Stimulated activated naive CD8-positive, alpha-beta T cell treated with anti-CD3 and anti-CD28 coated beads, Interleukin-15, amount 100 ng/mL, for 72 hours (primary cell): ENCODE measurements around the gene REX1BD.
"Not testable (repeated sequence)": the region's sequence is repeated elsewhere in the genome, so short reads cannot be mapped to it uniquely, and the experiment has no call there.

Experiments used
- ATAC-seq: fragments of 150-1000 bp; cut with Tn5 transposase; 2 replicates; pipeline ENCODE4 v1.10.0; 2021; ENCODE audit warnings: mild to moderate bottlenecking, moderate library complexity
- DNase-seq, 2 donors: peaks; one replicate each; pipeline ENCODE4 v3.0.0; 2021 to 2022
- H3K27ac Mint-ChIP-seq, 2 donors: one replicate each; pipeline ENCODE4 v1.8.0; 2022; ENCODE audit warnings: mild to moderate bottlenecking in 2 of 2, mixed read lengths in 2 of 2, moderate library complexity in 2 of 2
- H3K27me3 Mint-ChIP-seq: one replicate; pipeline ENCODE4 v1.8.0; 2022; ENCODE audit warnings: mixed read lengths
- H3K4me1 Mint-ChIP-seq: one replicate; pipeline ENCODE4 v1.8.0; 2022; ENCODE audit warnings: mild to moderate bottlenecking, mixed read lengths
- H3K4me3 Mint-ChIP-seq, 2 donors: one replicate each; pipeline ENCODE4 v1.8.0; 2022; ENCODE audit warnings: mild to moderate bottlenecking in 2 of 2, mixed read lengths in 2 of 2, moderate library complexity in 1 of 2
- H3K9me3 Mint-ChIP-seq, 2 donors: one replicate each; pipeline ENCODE4 v1.8.0; 2022; ENCODE audit warnings: mixed read lengths in 2 of 2

The REX1BD gene

GRCh38 chr19:18566953-18567352 lies 21.6 kb upstream of the REX1BD start:
- no peak for DNase-seq
- H3K27me3 Mint-ChIP-seq, result no peaks in the 10 kb centered on the region
- H3K9me3 Mint-ChIP-seq, result no peaks in the 10 kb centered on the region
- peaks cover 10% of the 10 kb centered on the region for H3K4me1 Mint-ChIP-seq
- no peak for ATAC-seq
- H3K4me3 Mint-ChIP-seq, result no peak overlapping the region
- no peak overlapping the region for H3K27ac Mint-ChIP-seq

DNA sequence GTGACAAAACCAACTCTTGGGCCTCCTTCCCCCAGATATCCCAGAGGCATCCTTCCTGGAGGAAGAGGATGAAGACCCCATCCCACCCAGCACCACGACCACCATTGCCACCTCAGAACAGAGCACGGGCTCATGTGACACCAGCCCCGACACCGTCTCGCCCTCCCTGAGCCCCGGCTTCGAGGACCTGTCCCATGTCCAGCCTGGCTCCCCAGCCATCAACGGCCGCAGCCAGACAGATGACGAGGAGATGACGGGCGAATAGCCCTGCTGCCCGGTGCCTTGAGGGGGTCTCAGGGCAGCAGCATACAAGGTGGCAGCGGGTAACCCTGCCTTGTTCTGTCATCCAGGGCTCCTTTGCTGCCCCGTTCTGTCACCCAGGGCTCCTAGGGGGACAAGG lies 20.2 kb upstream of the REX1BD start:
- Mint-ChIP-seq H3K4me1 (peaks cover 23% of the 10 kb centered on the region), H3K4me3 (no peak overlapping the region), H3K9me3 (no peaks in the 10 kb centered on the region), H3K27ac (peak overlapping the region in 1 of 2 donors; percentile 32), H3K27me3 (no peaks in the 10 kb centered on the region)
- DNase-seq, result no peak
- no peak for ATAC-seq

- Mint-ChIP-seq H3K27me3 (no peaks in the 10 kb centered on the region), H3K27ac (peak within 1 kb of the TSS; percentile 97 to 98), H3K4me1 (peaks cover 45% of the 10 kb centered on the region), H3K4me3 (peak within 1 kb of the TSS; percentile 73 to 90), H3K9me3 (no peaks in the 10 kb centered on the region)
- peak; percentile 99 for DNase-seq
- peak; percentile 97 for ATAC-seq
Measured at GRCh38 chr19:18571564-18572344, 16.8 kb upstream of the REX1BD start, which contains the start of gene UBA52. Gene UBA52 (plus strand): TSS chr19:18571857. CDS start chr19:18573301, 1,444 bp downstream.

- Mint-ChIP-seq H3K27me3 (no peaks in the 10 kb centered on the region), H3K4me3 (no peak overlapping the region), H3K9me3 (no peaks in the 10 kb centered on the region), H3K27ac (no peak overlapping the region), H3K4me1 (peaks cover 57% of the 10 kb centered on the region)
- DNase-seq (no peak), ATAC-seq (no peak)
Measured at GRCh38 chr19:18574691-18575291, 13.8 kb upstream of the REX1BD start.

- DNase-seq, result no peak
- no peaks in the 10 kb centered on the region for H3K27me3 Mint-ChIP-seq
- ATAC-seq, result no peak
- peaks cover 53% of the 10 kb centered on the region for H3K4me1 Mint-ChIP-seq
- H3K27ac Mint-ChIP-seq, result no peak overlapping the region
- H3K9me3 Mint-ChIP-seq, result no peaks in the 10 kb centered on the region
- H3K4me3 Mint-ChIP-seq, result no peak overlapping the region
Measured at GRCh38 chr19:18576383-18576782, 12.2 kb upstream of the REX1BD start.

GRCh38 chr19:18577365-18577914 lies 11.2 kb upstream of the REX1BD start:
- peaks cover 43% of the 10 kb centered on the region for H3K4me1 Mint-ChIP-seq
- no peaks in the 10 kb centered on the region for H3K9me3 Mint-ChIP-seq
- no peak overlapping the region for H3K4me3 Mint-ChIP-seq
- no peak overlapping the region for H3K27ac Mint-ChIP-seq
- H3K27me3 Mint-ChIP-seq, result no peaks in the 10 kb centered on the region
- ATAC-seq (no peak), DNase-seq (no peak)

DNA sequence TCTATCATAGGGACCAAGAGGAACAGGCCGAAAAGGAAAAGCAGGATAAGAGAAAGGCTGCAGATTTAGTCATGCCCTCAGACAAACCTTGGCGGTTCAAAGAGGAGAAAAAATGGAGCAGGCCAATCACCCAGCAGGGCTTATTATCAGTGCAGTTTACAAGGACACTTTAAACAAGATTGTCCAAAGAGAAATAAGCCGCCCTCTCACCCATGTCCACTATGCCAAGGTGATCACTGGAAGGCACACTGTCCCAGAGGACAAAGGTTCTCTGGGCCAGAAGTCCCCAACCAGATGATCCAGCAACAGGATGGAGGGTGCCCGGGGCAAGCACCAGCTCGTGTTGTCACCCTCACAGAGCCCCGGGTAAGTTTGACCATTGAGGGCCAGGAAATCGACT lies 8.3 kb upstream of the REX1BD start:
- Mint-ChIP-seq H3K4me1 (peaks cover 18% of the 10 kb centered on the region), H3K4me3 (no peak overlapping the region), H3K27ac (no peak overlapping the region), H3K27me3 (no peaks in the 10 kb centered on the region), H3K9me3 (no peaks in the 10 kb centered on the region)
- ATAC-seq (no peak), DNase-seq (no peak)

DNA sequence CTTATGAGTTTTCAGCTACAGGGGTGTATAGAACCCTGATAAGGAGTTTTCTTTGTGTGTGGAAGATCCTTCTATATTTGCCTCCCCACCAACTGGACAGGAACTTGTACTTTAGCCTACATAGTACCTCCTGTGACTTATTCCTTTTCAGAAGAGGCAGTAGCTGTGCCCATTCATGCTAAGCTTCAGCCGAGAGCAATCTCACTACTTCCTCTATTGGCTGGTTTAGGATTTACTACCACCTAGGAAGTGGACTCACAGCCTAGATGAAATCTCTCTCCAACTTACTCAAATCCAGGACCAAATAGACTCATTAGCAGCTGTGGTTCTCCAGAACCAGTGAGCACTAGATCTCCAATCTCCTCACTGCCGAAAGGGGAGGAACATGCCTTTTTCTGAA lies 2.3 kb upstream of the REX1BD start:
- Mint-ChIP-seq H3K27me3 (no peaks in the 10 kb centered on the region), H3K9me3 (no peaks in the 10 kb centered on the region), H3K27ac (no peak overlapping the region), H3K4me1 (peaks cover 48% of the 10 kb centered on the region), H3K4me3 (no peak overlapping the region)
- ATAC-seq (no peak), DNase-seq (no peak)

DNA sequence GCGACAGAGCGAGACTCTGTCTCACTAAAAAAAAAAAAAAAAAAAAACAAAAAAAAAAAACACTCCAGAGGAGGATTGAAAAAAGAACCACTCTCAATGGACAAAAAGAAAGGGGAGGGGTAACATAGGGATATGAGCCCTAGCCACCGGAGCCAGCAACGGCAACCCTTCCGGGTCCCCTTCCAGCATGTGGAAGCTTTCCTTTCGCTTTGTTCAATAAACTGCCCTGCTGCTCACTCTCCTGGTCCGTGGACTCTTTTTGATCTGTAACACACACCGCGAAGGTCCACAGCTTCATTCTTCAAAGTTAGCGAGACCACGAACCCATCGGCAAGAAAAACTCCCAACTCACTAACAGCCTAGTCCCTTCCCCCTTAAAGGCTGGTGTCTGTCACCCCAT lies 1.0 kb upstream of the REX1BD start:
- Mint-ChIP-seq H3K27me3 (no peaks in the 10 kb centered on the region), H3K4me1 (peaks cover 53% of the 10 kb centered on the region), H3K27ac (no peak overlapping the region), H3K9me3 (no peaks in the 10 kb centered on the region), H3K4me3 (peak overlapping the region; percentile 91 to 95)
- ATAC-seq (no peak), DNase-seq (no peak)

GRCh38 chr19:18587962-18588610 lies 512 bp upstream of the REX1BD start:
- H3K9me3 Mint-ChIP-seq, result no peaks in the 10 kb centered on the region
- ATAC-seq (peak; percentile 27), DNase-seq (no peak)
- peak overlapping the region; percentile 79 to 94 for H3K27ac Mint-ChIP-seq
- peak overlapping the region; percentile 91 to 95 for H3K4me3 Mint-ChIP-seq
- H3K4me1 Mint-ChIP-seq, result peaks cover 54% of the 10 kb centered on the region
- no peaks in the 10 kb centered on the region for H3K27me3 Mint-ChIP-seq

DNA sequence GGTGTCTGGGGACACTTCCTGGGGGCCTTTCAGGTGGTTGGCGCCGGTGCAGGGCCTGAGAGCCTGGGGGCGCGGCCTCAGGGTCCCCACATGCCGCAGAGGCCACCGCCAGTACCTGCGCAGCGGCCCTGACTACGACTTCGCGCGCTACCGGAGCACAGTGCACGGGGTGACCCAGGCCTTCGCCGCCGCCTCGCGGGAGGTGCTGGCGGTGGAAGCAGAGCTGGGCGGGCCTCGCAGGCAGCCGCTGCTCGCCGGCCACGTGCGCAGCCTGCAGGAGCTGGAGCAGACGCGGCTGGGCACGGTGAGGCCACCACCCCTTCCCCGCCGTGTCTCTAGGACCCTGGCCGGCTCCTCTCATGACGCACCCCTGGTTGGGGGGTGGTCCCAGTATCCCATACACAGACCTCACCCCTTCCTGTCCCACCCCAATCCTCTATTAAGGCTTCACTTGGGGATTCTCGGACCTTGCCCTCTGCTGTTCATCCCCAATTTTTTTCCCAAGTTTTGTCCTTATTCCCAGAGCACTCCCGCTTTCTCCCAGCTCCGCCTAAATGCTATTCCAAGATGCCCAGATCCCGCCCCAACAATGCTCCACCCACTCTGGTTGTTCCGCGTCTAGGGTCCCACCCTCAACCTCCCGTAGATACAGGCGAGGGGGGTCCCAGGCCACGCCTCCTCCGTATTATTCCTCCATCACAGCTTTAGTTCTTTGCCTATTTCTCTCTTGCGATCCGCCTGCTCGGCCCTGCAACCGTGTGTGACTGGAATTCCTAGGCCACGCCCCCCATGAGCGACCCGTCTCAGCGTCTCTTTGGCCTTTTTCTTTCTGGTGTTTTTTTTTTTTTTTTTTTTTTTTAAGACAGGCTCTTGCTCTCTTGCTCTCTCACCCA lies 1.0 kb downstream of the REX1BD start:
- H3K27me3 Mint-ChIP-seq, result peaks cover 3% of the 10 kb centered on the region
- DNase-seq (peak; percentile 84 to 86), ATAC-seq (peak; percentile 79)
- H3K9me3 Mint-ChIP-seq, result no peaks in the 10 kb centered on the region
- H3K4me1 Mint-ChIP-seq, result peaks cover 69% of the 10 kb centered on the region
- H3K27ac Mint-ChIP-seq, result peak overlapping the region; percentile 90 to 98
- H3K4me3 Mint-ChIP-seq, result peak overlapping the region; percentile 91 to 95

DNA sequence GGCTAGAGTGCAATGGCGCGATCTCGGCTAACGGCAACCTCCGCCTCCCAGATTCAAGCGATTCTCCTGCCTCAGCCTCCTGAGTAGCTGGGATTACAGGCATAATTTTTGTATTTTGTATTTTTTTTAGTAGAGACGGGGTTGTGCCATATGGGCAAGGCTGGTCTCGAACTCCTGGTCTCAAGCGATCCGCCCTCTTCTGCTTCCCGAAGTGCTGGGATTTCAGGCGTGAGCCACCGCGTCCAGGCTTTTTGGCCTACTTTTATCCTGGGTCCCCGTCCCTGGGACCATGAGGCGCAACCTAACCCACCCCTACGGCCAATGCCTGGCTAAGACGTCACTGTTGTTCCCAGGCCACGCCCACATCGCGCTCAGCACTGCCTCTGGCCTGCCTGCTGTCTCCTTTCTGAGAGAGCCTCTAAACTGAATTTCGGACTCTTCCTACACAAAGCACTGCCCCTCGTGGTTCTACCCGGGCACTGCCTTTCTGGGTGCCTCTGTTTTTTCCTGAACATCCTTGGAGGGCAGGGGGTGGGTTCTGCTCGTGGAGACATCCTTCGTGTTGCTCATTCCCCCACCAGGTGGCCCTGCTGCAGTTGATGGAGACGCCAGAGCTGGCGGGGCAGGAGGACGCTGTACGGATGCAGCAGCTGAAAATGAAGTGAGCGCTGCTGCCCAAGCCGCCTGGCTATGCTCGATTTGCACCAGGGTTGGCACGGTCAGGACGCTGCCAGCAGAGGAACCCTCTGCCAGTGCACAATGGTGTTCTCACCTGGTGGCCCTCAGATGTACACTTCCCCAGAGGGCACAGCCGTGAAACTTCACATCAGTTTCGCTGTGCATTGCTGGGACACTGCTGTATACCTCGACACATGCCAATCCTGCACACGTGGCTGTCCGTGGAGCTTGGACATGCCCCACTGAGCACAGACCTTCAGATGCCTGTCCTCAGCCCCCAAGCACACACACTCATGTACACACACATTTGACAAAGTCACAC lies 2.0 kb downstream of the REX1BD start:
- Mint-ChIP-seq H3K4me1 (peaks cover 73% of the 10 kb centered on the region), H3K9me3 (no peaks in the 10 kb centered on the region), H3K4me3 (peak overlapping the region; percentile 91 to 95), H3K27me3 (peaks cover 12% of the 10 kb centered on the region), H3K27ac (peak overlapping the region in 1 of 2 donors; percentile 53)
- DNase-seq (peak in 1 of 2 donors; percentile 38), ATAC-seq (no peak)

GRCh38 chr19:18591735-18592385 lies 3.3 kb downstream of the REX1BD start:
- peaks cover 25% of the 10 kb centered on the region for H3K27me3 Mint-ChIP-seq
- H3K4me1 Mint-ChIP-seq, result peaks cover 79% of the 10 kb centered on the region
- H3K27ac Mint-ChIP-seq, result no peak overlapping the region
- no peak overlapping the region for H3K4me3 Mint-ChIP-seq
- DNase-seq (no peak), ATAC-seq (no peak)
- no peaks in the 10 kb centered on the region for H3K9me3 Mint-ChIP-seq

DNA sequence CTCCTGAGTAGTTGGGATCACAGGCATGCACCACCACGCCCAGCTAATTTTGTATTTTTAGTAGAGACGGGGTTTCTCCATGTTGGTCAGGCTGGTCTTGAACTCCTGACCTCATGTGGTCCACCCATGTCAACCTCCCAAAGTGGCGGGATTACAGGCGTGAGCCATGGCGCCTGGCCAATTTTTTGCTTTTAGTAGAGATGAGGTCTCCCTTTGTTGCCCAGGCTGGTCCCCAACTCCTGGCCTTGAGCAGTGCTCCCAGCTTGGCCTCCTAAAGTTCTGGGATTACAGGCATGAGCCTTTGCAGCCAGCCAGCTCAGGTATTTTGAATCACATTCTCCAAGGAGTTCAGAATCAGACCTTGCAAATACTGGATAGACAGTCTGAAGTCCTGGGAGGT lies 4.1 kb downstream of the REX1BD start:
- not testable (repeated sequence) for H3K4me3 Mint-ChIP-seq, DNase-seq, ATAC-seq, H3K9me3 Mint-ChIP-seq, H3K27ac Mint-ChIP-seq
- Mint-ChIP-seq H3K4me1 (peaks cover 76% of the 10 kb centered on the region), H3K27me3 (peaks cover 28% of the 10 kb centered on the region)
